Mesendoderm (in vitro differentiated cells): ENCODE results near the gene DNAI1.

Experiments
- DNase-seq: peaks from one replicate; pipeline ENCODE4 v3.0.0; 2013
- H2AK5ac ChIP-seq: 2 replicates; pipeline ENCODE4 v1.6.1; 2013; ENCODE audit warnings: low read length, inconsistent platforms
- H2BK120ac ChIP-seq: 2 replicates; pipeline ENCODE4 v1.6.1; 2013; ENCODE audit warnings: low read depth, mild to moderate bottlenecking, low read length, moderate library complexity, mixed read lengths
- H2BK15ac ChIP-seq: replicated peaks from 2 replicates; pipeline ENCODE4 v1.6.1; 2013; ENCODE audit warnings: low read depth, mild to moderate bottlenecking, moderate library complexity
- H2BK5ac ChIP-seq: 2 replicates; pipeline ENCODE4 v1.6.1; 2013; ENCODE audit warnings: low read length, inconsistent platforms
- H3K18ac ChIP-seq: 2 replicates; pipeline ENCODE4 v1.6.1; 2013; ENCODE audit warnings: mild to moderate bottlenecking, low read length, mixed read lengths
- H3K23ac ChIP-seq: one replicate; pipeline ENCODE4 v1.6.1; 2013; ENCODE audit warnings: low read length
- H3K27ac ChIP-seq: 2 replicates; pipeline ENCODE4 v1.5.1; 2013; ENCODE audit warnings: low read depth, mild to moderate bottlenecking, inconsistent platforms, low read length, moderate library complexity
- H3K27me3 ChIP-seq: 2 replicates; pipeline ENCODE4 v1.6.1; 2013; ENCODE audit warnings: low read length, control low read depth, mild to moderate bottlenecking, inconsistent platforms; ENCODE audit not compliant: insufficient read depth, poor library complexity
- H3K36me3 ChIP-seq: 2 replicates; pipeline ENCODE4 v1.6.1; 2013; ENCODE audit warnings: low read length, inconsistent platforms; ENCODE audit not compliant: control insufficient read depth, insufficient read depth
- H3K4ac ChIP-seq: one replicate; pipeline ENCODE4 v1.6.1; 2013; ENCODE audit warnings: low read depth, mild to moderate bottlenecking, low read length, moderate library complexity
- H3K4me1 ChIP-seq: 2 replicates; pipeline ENCODE4 v1.6.1; 2013; ENCODE audit warnings: low read depth, low read length, inconsistent platforms; ENCODE audit not compliant: control insufficient read depth
- H3K4me2 ChIP-seq: 2 replicates; pipeline ENCODE4 v1.6.1; 2013; ENCODE audit warnings: low read length
- H3K4me3 ChIP-seq: 2 replicates; pipeline ENCODE4 v1.5.1; 2013; ENCODE audit warnings: mild to moderate bottlenecking, low read length
- H3K56ac ChIP-seq: one replicate; pipeline ENCODE4 v1.6.1; 2013; ENCODE audit warnings: low read length
- H3K79me1 ChIP-seq: 2 replicates; pipeline ENCODE4 v1.6.1; 2013; ENCODE audit warnings: low read length, inconsistent platforms
- H3K79me2 ChIP-seq: 2 replicates; pipeline ENCODE4 v1.6.1; 2013; ENCODE audit warnings: mild to moderate bottlenecking, low read length; ENCODE audit not compliant: control insufficient read depth, insufficient read depth
- H3K9ac ChIP-seq: 2 replicates; pipeline ENCODE4 v1.6.1; 2013; ENCODE audit warnings: low read length, inconsistent platforms
- H4K5ac ChIP-seq: one replicate; pipeline ENCODE4 v1.6.1; 2013; ENCODE audit warnings: low read length
- H4K8ac ChIP-seq: one replicate; pipeline ENCODE4 v1.6.1; 2013; ENCODE audit warnings: low read depth, mild to moderate bottlenecking, control low read depth, low read length, moderate library complexity
- WGBS: extraction: QIAGEN DNeasy Blood & Tissue Kit; methylation state at CpG from one replicate; pipeline ENCODE4 v1.1.7; 2013; ENCODE audit warnings: low lambda C conversion rate, missing lambda C conversion rate; ENCODE audit not compliant: insufficient coverage; ENCODE audit errors: extremely low coverage; 5-methylcytosine and 5-hydroxymethylcytosine counted together

The DNAI1 gene

DNA sequence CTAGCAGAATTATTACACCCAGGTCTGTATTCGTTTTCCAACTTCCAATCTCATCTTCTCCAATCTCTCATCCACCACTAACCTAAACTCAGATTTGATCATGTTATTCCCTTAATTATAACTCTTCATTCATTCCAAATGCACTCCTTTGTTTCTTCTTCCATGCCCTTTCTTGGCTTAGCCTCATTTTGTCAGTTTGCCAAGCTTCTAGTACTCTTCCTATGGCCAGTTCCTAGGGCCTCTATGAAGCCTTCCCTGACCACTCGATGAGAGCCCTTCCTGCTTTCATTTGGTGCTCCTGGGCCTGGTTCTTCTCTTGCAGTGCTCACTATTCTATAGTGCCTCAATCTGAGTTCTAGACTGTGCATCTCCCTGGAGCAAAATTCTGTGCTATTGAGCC is 6.0 kb upstream of the DNAI1 start:
- Histone ChIP-seq H3K9ac (no peak overlapping the region), H3K56ac (no peak overlapping the region), H2BK15ac (no peak overlapping the region), H2BK5ac (no peak overlapping the region), H3K4me1 (peaks cover 16% of the 10 kb centered on the region), H2AK5ac (no peak overlapping the region), H2BK120ac (no peak overlapping the region), H4K5ac (no peak overlapping the region), H4K8ac (no peak overlapping the region), H3K27ac (no peak overlapping the region), H3K4ac (no peak overlapping the region), H3K18ac (no peak overlapping the region), H3K79me2 (no peaks in the 10 kb centered on the region), H3K4me2 (no peak overlapping the region), H3K23ac (no peak overlapping the region), H3K36me3 (no peaks in the 10 kb centered on the region), H3K4me3 (no peak overlapping the region), H3K79me1 (peaks cover 11% of the 10 kb centered on the region), H3K27me3 (no peaks in the 10 kb centered on the region)
- 100% methylated on average over 1 of the region's 2 CpGs for WGBS
- no peak for DNase-seq

DNA sequence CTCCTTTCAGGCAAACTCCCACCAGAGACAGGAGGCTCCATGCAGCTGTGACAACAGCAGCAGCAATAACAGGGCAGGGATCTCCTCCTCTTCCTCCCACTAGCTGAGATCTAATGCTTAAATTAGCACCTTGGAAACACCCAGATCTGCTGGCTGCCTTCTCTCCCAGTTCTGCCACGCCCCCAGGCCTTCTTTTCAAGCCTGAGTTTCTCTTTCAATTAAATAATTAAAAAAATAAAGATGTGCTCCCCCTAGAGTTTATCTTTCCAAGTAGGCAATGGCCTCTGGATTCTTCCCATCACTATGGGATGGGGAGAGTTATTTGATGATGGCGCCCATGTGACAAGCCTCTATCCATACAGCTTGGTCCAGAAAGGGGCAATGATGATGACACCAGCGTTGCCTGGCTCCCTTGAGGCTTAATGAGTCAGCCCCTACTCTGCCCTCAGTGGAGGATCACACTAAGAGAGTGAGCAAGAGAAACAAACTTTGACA is 4.0 kb upstream of the DNAI1 start:
- peaks cover 11% of the 10 kb centered on the region for H3K79me1 ChIP-seq
- H3K4ac ChIP-seq: no peak overlapping the region
- H3K4me2 ChIP-seq: no peak overlapping the region
- no peaks in the 10 kb centered on the region for H3K79me2 ChIP-seq
- no peak overlapping the region for H3K56ac ChIP-seq
- no peak overlapping the region for H2AK5ac ChIP-seq
- no peak overlapping the region for H2BK120ac ChIP-seq
- no peaks in the 10 kb centered on the region for H3K36me3 ChIP-seq
- no peak overlapping the region for H4K5ac ChIP-seq
- WGBS: no CpG with 5 or more reads among the region's 3 CpGs
- H3K27me3 ChIP-seq: peaks cover 3% of the 10 kb centered on the region
- DNase-seq: peak; percentile 78
- no peak overlapping the region for H3K4me3 ChIP-seq
- no peak overlapping the region for H4K8ac ChIP-seq
- no peak overlapping the region for H3K9ac ChIP-seq
- H3K27ac ChIP-seq: no peak overlapping the region
- peaks cover 16% of the 10 kb centered on the region for H3K4me1 ChIP-seq
- H3K23ac ChIP-seq: no peak overlapping the region
- H3K18ac ChIP-seq: no peak overlapping the region
- H2BK5ac ChIP-seq: no peak overlapping the region
- no peak overlapping the region for H2BK15ac ChIP-seq

DNA sequence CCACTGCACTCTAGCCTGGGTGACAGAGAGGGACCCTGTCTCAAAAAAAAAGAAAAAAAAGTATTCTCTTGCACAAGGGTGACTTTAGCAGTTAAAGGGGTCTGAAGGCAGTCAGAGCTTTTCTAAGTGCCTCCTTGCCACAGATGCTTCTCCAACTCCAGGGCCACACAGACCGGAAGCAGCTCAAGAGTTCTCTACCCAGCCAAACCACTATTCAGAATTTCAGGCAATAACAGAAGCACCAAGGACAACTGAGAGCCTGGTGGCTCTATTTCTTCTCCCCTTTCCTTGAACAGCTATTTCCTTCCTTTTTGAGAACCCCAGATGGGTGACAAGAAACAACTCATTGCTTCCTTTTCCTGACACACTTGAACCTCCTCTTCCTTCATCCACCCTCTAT is 2.5 kb upstream of the DNAI1 start:
- peaks cover 9% of the 10 kb centered on the region for H3K79me1 ChIP-seq
- H2BK120ac ChIP-seq: no peak overlapping the region
- no peak overlapping the region for H3K4ac ChIP-seq
- H3K56ac ChIP-seq: peak overlapping the region; percentile 60
- no peak overlapping the region for H2AK5ac ChIP-seq
- H3K4me3 ChIP-seq: no peak overlapping the region
- no CpG with 5 or more reads among the region's 1 CpG for WGBS
- H3K9ac ChIP-seq: peak overlapping the region; percentile 64
- H2BK5ac ChIP-seq: no peak overlapping the region
- no peak overlapping the region for H3K18ac ChIP-seq
- H2BK15ac ChIP-seq: no peak overlapping the region
- no peak for DNase-seq
- peaks cover 3% of the 10 kb centered on the region for H3K27me3 ChIP-seq
- no peak overlapping the region for H3K4me2 ChIP-seq
- H3K79me2 ChIP-seq: no peaks in the 10 kb centered on the region
- no peak overlapping the region for H3K23ac ChIP-seq
- no peak overlapping the region for H4K8ac ChIP-seq
- H3K4me1 ChIP-seq: peaks cover 11% of the 10 kb centered on the region
- no peaks in the 10 kb centered on the region for H3K36me3 ChIP-seq
- H3K27ac ChIP-seq: no peak overlapping the region
- no peak overlapping the region for H4K5ac ChIP-seq

DNA sequence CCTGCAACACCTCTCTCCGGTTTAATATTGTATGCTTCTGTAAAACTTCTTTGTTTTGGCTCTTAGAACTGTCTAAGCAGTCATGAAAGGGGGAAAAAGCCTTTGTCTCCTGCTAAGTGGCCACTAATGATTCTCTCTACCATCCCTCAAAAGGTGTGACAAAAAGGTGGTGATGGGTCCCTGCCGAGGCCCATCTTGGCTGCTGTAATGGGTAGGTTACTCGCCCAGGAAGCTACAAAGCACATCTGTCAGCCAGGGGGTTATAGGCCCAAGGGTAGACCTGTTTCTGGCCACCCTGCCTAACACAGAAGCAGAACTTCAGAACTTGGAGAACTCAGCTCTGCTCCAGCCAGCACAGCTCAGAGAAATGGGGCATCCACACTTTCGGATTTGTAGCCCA is 1.9 kb upstream of the DNAI1 start:
- Histone ChIP-seq H3K56ac (peak overlapping the region; percentile 68), H3K27ac (no peak overlapping the region), H3K23ac (no peak overlapping the region), H3K4me1 (peaks cover 9% of the 10 kb centered on the region), H3K36me3 (no peaks in the 10 kb centered on the region), H3K18ac (no peak overlapping the region), H4K5ac (no peak overlapping the region), H3K79me2 (no peaks in the 10 kb centered on the region), H3K4ac (no peak overlapping the region), H2BK120ac (no peak overlapping the region), H2AK5ac (no peak overlapping the region), H2BK15ac (no peak overlapping the region), H2BK5ac (no peak overlapping the region), H3K79me1 (peaks cover 9% of the 10 kb centered on the region), H4K8ac (no peak overlapping the region), H3K4me2 (peak overlapping the region; percentile 34), H3K27me3 (peaks cover 3% of the 10 kb centered on the region), H3K4me3 (no peak overlapping the region), H3K9ac (peak overlapping the region; percentile 64)
- DNase-seq: peak; percentile 54
- whole genome bisulfite sequencing: no CpG with 5 or more reads among the region's 4 CpGs

DNA sequence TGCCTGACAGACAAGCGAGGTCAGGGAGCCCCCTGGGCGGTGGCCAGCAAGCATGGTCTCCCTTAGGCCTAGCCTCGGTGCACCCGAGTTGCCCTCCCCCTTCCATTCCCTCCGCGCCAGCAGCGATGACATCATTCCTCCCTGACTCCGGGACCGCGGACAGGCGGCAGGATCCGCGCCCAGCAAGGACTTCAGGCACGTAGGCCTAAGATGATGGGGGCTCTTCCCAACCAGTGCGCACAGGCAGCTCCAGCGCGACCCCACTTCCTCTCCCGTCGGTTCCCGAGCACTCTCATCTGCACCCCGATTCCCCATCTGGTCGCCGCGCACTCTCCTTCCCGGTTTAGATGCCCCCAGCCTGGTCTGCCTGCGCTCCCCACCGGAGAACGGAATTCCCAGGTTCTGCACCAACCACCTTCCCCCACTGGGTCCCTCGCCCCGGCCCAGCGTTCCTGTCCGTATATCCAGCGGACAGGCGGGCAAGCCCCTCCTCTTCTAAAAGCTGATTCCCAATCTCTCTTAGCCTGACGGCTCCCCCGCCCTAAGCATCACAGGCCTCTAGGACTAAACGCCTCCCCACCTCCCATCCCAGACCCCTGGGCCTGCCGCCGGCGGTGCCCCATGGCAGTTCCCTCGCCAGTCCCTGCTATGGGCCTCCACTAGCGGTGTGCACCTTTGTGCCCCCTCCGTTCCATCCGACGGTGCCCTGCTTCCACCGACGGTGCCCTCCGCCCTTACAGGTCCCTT is 1.2 kb upstream of the DNAI1 start:
- H2BK5ac ChIP-seq: no peak overlapping the region
- no peak overlapping the region for H3K23ac ChIP-seq
- H4K8ac ChIP-seq: no peak overlapping the region
- peak overlapping the region; percentile 64 for H3K9ac ChIP-seq
- H3K4me3 ChIP-seq: peak overlapping the region; percentile 77
- no peak overlapping the region for H2BK120ac ChIP-seq
- no CpG with 5 or more reads among the region's 48 CpGs for WGBS
- H3K56ac ChIP-seq: peak overlapping the region; percentile 68
- H3K4me2 ChIP-seq: peak overlapping the region; percentile 34
- H3K4ac ChIP-seq: no peak overlapping the region
- H3K36me3 ChIP-seq: no peaks in the 10 kb centered on the region
- no peak overlapping the region for H2BK15ac ChIP-seq
- H3K18ac ChIP-seq: no peak overlapping the region
- peaks cover 9% of the 10 kb centered on the region for H3K4me1 ChIP-seq
- no peaks in the 10 kb centered on the region for H3K79me2 ChIP-seq
- H2AK5ac ChIP-seq: no peak overlapping the region
- DNase-seq: peak; percentile 86
- no peak overlapping the region for H3K27ac ChIP-seq
- no peak overlapping the region for H4K5ac ChIP-seq
- H3K27me3 ChIP-seq: peaks cover 3% of the 10 kb centered on the region
- H3K79me1 ChIP-seq: peaks cover 6% of the 10 kb centered on the region

DNA sequence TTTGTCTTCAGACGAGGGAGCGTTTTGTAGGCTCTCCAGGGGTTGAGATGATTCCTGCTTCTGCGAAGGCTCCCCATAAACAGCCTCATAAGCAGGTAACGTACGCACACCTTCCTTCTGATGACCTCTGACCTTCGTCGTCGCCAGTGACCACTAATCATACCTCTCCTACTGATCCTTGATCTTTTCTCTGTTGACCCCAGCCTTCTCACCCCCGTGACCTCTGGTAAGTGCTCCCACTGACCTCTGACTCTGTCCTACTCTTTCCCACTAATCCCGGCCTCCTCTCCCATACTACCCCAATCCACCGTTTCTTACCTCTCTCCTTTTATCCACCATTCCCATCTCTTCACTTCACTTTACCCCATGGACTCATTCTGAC is 345 bp downstream of the DNAI1 start:
- Histone ChIP-seq H3K56ac (peak overlapping the region; percentile 78), H4K5ac (no peak overlapping the region), H2AK5ac (no peak overlapping the region), H3K4ac (no peak overlapping the region), H3K27me3 (peaks cover 3% of the 10 kb centered on the region), H3K9ac (peak overlapping the region; percentile 56), H2BK5ac (no peak overlapping the region), H2BK15ac (no peak overlapping the region), H3K4me2 (peak overlapping the region; percentile 99), H3K18ac (no peak overlapping the region), H3K79me2 (no peaks in the 10 kb centered on the region), H2BK120ac (no peak overlapping the region), H3K4me1 (peaks cover 9% of the 10 kb centered on the region), H3K4me3 (no peak overlapping the region), H3K23ac (no peak overlapping the region), H3K27ac (no peak overlapping the region), H4K8ac (no peak overlapping the region), H3K79me1 (peaks cover 2% of the 10 kb centered on the region), H3K36me3 (no peaks in the 10 kb centered on the region)
- 100% methylated on average over 1 of the region's 11 CpGs for WGBS
- DNase-seq: no peak
